ENCODE results near the gene PTPRF.

Gene PTPRF

GRCh38 chr1:43569175-43569574, 38.5 kb downstream of the PTPRF start:
- WGBS (ENCODE audit: insufficient coverage), result 53% methylated on average over 6 of the region's 6 CpGs
- peak in 2 of 3 donors; percentile 70 to 77 for DNase-seq

GRCh38 chr1:43570277-43570676, 39.6 kb downstream of the PTPRF start:
- no peaks in the 10 kb centered on the region for H3K9me3 ChIP-seq (ENCODE audit: control extremely low read depth in 1 of 5, control insufficient read depth in 4 of 5, insufficient read depth in 2 of 5, low read depth in 1 of 5, low read length in 4 of 5)
- no peaks in the 10 kb centered on the region for H3K36me3 ChIP-seq (ENCODE audit: control insufficient read depth in 4 of 4, insufficient read depth in 4 of 4, low read length in 3 of 4)
- H3K4me3 ChIP-seq (ENCODE audit: control insufficient read depth in 1 of 7, extremely low read depth in 1 of 7, insufficient read depth in 4 of 7, low read depth in 2 of 7, low read length in 6 of 7), result no peak overlapping the region
- ChIA-PET POLR2A (no interaction called here), CTCF (interaction anchor here (1.3 to 2.1 kb wide), 3 partner anchors 8 to 19 kb away, joined by 3 to 5 read pairs (median 4); no protein-coding TSS in a partner anchor)
- DNase-seq, result no peak
- peaks cover 0 to 17% (median 8%) of the 10 kb centered on the region in 4 experiments for H3K4me1 ChIP-seq (ENCODE audit: control extremely low read depth in 1 of 4, control insufficient read depth in 4 of 4, insufficient read depth in 4 of 4, low read length in 3 of 4)
- 87% methylated on average over 9 of the region's 9 CpGs for WGBS (ENCODE audit: insufficient coverage)
- no peak overlapping the region for H3K27ac ChIP-seq (ENCODE audit: insufficient read depth in 1 of 2, low read depth in 1 of 2, low read length in 2 of 2, poor library complexity in 1 of 2, severe bottlenecking in 2 of 2)
- H3K27me3 ChIP-seq (replicated peaks in 2 of 5; ENCODE audit: control insufficient read depth in 4 of 5, insufficient read depth in 5 of 5, low read length in 4 of 5), result peaks cover 0 to 11% (median 2%) of the 10 kb centered on the region in 5 experiments

More at GRCh38 chr1:43569175-43569574, 38.5 kb downstream of the PTPRF start:
- Histone ChIP-seq H3K4me3 (ENCODE audit: control insufficient read depth in 1 of 7, extremely low read depth in 1 of 7, insufficient read depth in 4 of 7, low read depth in 2 of 7, low read length in 6 of 7) (no peak overlapping the region), H3K27me3 (replicated peaks in 2 of 5; ENCODE audit: control insufficient read depth in 4 of 5, insufficient read depth in 5 of 5, low read length in 4 of 5) (peaks cover 0 to 11% (median 5%) of the 10 kb centered on the region in 5 experiments), H3K9me3 (ENCODE audit: control extremely low read depth in 1 of 5, control insufficient read depth in 4 of 5, insufficient read depth in 2 of 5, low read depth in 1 of 5, low read length in 4 of 5) (no peaks in the 10 kb centered on the region), H3K27ac (ENCODE audit: insufficient read depth in 1 of 2, low read depth in 1 of 2, low read length in 2 of 2, poor library complexity in 1 of 2, severe bottlenecking in 2 of 2) (no peak overlapping the region), H3K36me3 (ENCODE audit: control insufficient read depth in 4 of 4, insufficient read depth in 4 of 4, low read length in 3 of 4) (no peaks in the 10 kb centered on the region), H3K4me1 (ENCODE audit: control extremely low read depth in 1 of 4, control insufficient read depth in 4 of 4, insufficient read depth in 4 of 4, low read length in 3 of 4) (peaks cover 0 to 18% (median 13%) of the 10 kb centered on the region in 4 experiments)
- POLR2A ChIA-PET, result no interaction called here
- CTCF ChIA-PET, result interaction anchor here (1.1 to 2.1 kb wide), 3 partner anchors 9 to 18 kb away, joined by 3 to 5 read pairs (median 4); no protein-coding TSS in a partner anchor

- Histone ChIP-seq H3K4me1 (ENCODE audit: control extremely low read depth in 1 of 4, control insufficient read depth in 4 of 4, insufficient read depth in 4 of 4, low read length in 3 of 4) (peaks cover 0 to 13% (median 4%) of the 10 kb centered on the region in 4 experiments), H3K27ac (ENCODE audit: insufficient read depth in 1 of 2, low read depth in 1 of 2, low read length in 2 of 2, poor library complexity in 1 of 2, severe bottlenecking in 2 of 2) (no peak overlapping the region), H3K27me3 (replicated peaks in 2 of 5; ENCODE audit: control insufficient read depth in 4 of 5, insufficient read depth in 5 of 5, low read length in 4 of 5) (peaks cover 0 to 10% (median 2%) of the 10 kb centered on the region in 5 experiments), H3K9me3 (ENCODE audit: control extremely low read depth in 1 of 5, control insufficient read depth in 4 of 5, insufficient read depth in 2 of 5, low read depth in 1 of 5, low read length in 4 of 5) (no peaks in the 10 kb centered on the region), H3K4me3 (ENCODE audit: control insufficient read depth in 1 of 7, extremely low read depth in 1 of 7, insufficient read depth in 4 of 7, low read depth in 2 of 7, low read length in 6 of 7) (no peak overlapping the region), H3K36me3 (ENCODE audit: control insufficient read depth in 4 of 4, insufficient read depth in 4 of 4, low read length in 3 of 4) (no peaks in the 10 kb centered on the region)
- DNase-seq, result no peak
- over 99% methylated on average over 14 of the region's 14 CpGs for WGBS (ENCODE audit: insufficient coverage)
- POLR2A ChIA-PET, result no interaction called here
- CTCF ChIA-PET, result interaction anchor here (1.3 kb wide), 2 partner anchors 8 to 12 kb away, joined by 3 to 4 read pairs; no protein-coding TSS in a partner anchor
Measured at GRCh38 chr1:43570715-43571114, 40.0 kb downstream of the PTPRF start.

GRCh38 chr1:43572084-43572483, 41.4 kb downstream of the PTPRF start:
- WGBS (ENCODE audit: insufficient coverage), result 56% methylated on average over 2 of the region's 2 CpGs
- ChIA-PET CTCF (interaction anchor here (1.4 to 2.0 kb wide), 3 partner anchors 14 to 19 kb away, joined by 4 read pairs; no protein-coding TSS in a partner anchor), POLR2A (no interaction called here)
- DNase-seq, result no peak
- Histone ChIP-seq H3K4me1 (ENCODE audit: control extremely low read depth in 1 of 4, control insufficient read depth in 4 of 4, insufficient read depth in 4 of 4, low read length in 3 of 4) (peaks cover 0 to 8% (median 0%) of the 10 kb centered on the region in 4 experiments), H3K27me3 (replicated peaks in 2 of 5; ENCODE audit: control insufficient read depth in 4 of 5, insufficient read depth in 5 of 5, low read length in 4 of 5) (no peaks in the 10 kb centered on the region), H3K4me3 (ENCODE audit: control insufficient read depth in 1 of 7, extremely low read depth in 1 of 7, insufficient read depth in 4 of 7, low read depth in 2 of 7, low read length in 6 of 7) (no peak overlapping the region), H3K9me3 (ENCODE audit: control extremely low read depth in 1 of 5, control insufficient read depth in 4 of 5, insufficient read depth in 2 of 5, low read depth in 1 of 5, low read length in 4 of 5) (no peaks in the 10 kb centered on the region), H3K27ac (ENCODE audit: insufficient read depth in 1 of 2, low read depth in 1 of 2, low read length in 2 of 2, poor library complexity in 1 of 2, severe bottlenecking in 2 of 2) (no peak overlapping the region), H3K36me3 (ENCODE audit: control insufficient read depth in 4 of 4, insufficient read depth in 4 of 4, low read length in 3 of 4) (no peaks in the 10 kb centered on the region)

- H3K27ac ChIP-seq (ENCODE audit: insufficient read depth in 1 of 2, low read depth in 1 of 2, low read length in 2 of 2, poor library complexity in 1 of 2, severe bottlenecking in 2 of 2), result no peak overlapping the region
Measured at GRCh38 chr1:43572538-43572937, 41.9 kb downstream of the PTPRF start.

GRCh38 chr1:43573066-43573800, 42.5 kb downstream of the PTPRF start:
- no peaks in the 10 kb centered on the region for H3K36me3 ChIP-seq (ENCODE audit: control insufficient read depth in 4 of 4, insufficient read depth in 4 of 4, low read length in 3 of 4)
- CTCF ChIA-PET, result interaction anchor here (1.4 to 2.0 kb wide), 3 partner anchors 14 to 20 kb away, joined by 4 read pairs; no protein-coding TSS in a partner anchor
- H3K9me3 ChIP-seq (ENCODE audit: control extremely low read depth in 1 of 5, control insufficient read depth in 4 of 5, insufficient read depth in 2 of 5, low read depth in 1 of 5, low read length in 4 of 5), result no peaks in the 10 kb centered on the region
- POLR2A ChIA-PET, result no interaction called here
- H3K27ac ChIP-seq (ENCODE audit: insufficient read depth in 1 of 2, low read depth in 1 of 2, low read length in 2 of 2, poor library complexity in 1 of 2, severe bottlenecking in 2 of 2), result no peak overlapping the region
- DNase-seq, result no peak
- no peaks in the 10 kb centered on the region for H3K27me3 ChIP-seq (replicated peaks in 2 of 5; ENCODE audit: control insufficient read depth in 4 of 5, insufficient read depth in 5 of 5, low read length in 4 of 5)
- H3K4me3 ChIP-seq (ENCODE audit: control insufficient read depth in 1 of 7, extremely low read depth in 1 of 7, insufficient read depth in 4 of 7, low read depth in 2 of 7, low read length in 6 of 7), result no peak overlapping the region
- peaks cover 0 to 8% (median 0%) of the 10 kb centered on the region in 4 experiments for H3K4me1 ChIP-seq (ENCODE audit: control extremely low read depth in 1 of 4, control insufficient read depth in 4 of 4, insufficient read depth in 4 of 4, low read length in 3 of 4)
- WGBS (ENCODE audit: insufficient coverage), result 95% methylated on average over 9 of the region's 11 CpGs

More at GRCh38 chr1:43572538-43572937, 41.9 kb downstream of the PTPRF start:
- no peak for DNase-seq
- ChIA-PET POLR2A (no interaction called here), CTCF (interaction anchor here (1.4 to 2.0 kb wide), 3 partner anchors 14 to 19 kb away, joined by 4 read pairs; no protein-coding TSS in a partner anchor)
- WGBS (ENCODE audit: insufficient coverage), result 95% methylated on average over 9 of the region's 9 CpGs
- H3K27me3 ChIP-seq (replicated peaks in 2 of 5; ENCODE audit: control insufficient read depth in 4 of 5, insufficient read depth in 5 of 5, low read length in 4 of 5), result no peaks in the 10 kb centered on the region
- no peaks in the 10 kb centered on the region for H3K36me3 ChIP-seq (ENCODE audit: control insufficient read depth in 4 of 4, insufficient read depth in 4 of 4, low read length in 3 of 4)
- H3K9me3 ChIP-seq (ENCODE audit: control extremely low read depth in 1 of 5, control insufficient read depth in 4 of 5, insufficient read depth in 2 of 5, low read depth in 1 of 5, low read length in 4 of 5), result no peaks in the 10 kb centered on the region
- H3K4me1 ChIP-seq (ENCODE audit: control extremely low read depth in 1 of 4, control insufficient read depth in 4 of 4, insufficient read depth in 4 of 4, low read length in 3 of 4), result peaks cover 0 to 8% (median 0%) of the 10 kb centered on the region in 4 experiments
- no peak overlapping the region for H3K4me3 ChIP-seq (ENCODE audit: control insufficient read depth in 1 of 7, extremely low read depth in 1 of 7, insufficient read depth in 4 of 7, low read depth in 2 of 7, low read length in 6 of 7)

GRCh38 chr1:43576521-43576920, 45.8 kb downstream of the PTPRF start:
- Histone ChIP-seq H3K9me3 (ENCODE audit: control extremely low read depth in 1 of 5, control insufficient read depth in 4 of 5, insufficient read depth in 2 of 5, low read depth in 1 of 5, low read length in 4 of 5) (no peaks in the 10 kb centered on the region), H3K27ac (ENCODE audit: insufficient read depth in 1 of 2, low read depth in 1 of 2, low read length in 2 of 2, poor library complexity in 1 of 2, severe bottlenecking in 2 of 2) (no peak overlapping the region), H3K27me3 (replicated peaks in 2 of 5; ENCODE audit: control insufficient read depth in 4 of 5, insufficient read depth in 5 of 5, low read length in 4 of 5) (no peaks in the 10 kb centered on the region), H3K4me3 (ENCODE audit: control insufficient read depth in 1 of 7, extremely low read depth in 1 of 7, insufficient read depth in 4 of 7, low read depth in 2 of 7, low read length in 6 of 7) (no peak overlapping the region), H3K36me3 (ENCODE audit: control insufficient read depth in 4 of 4, insufficient read depth in 4 of 4, low read length in 3 of 4) (no peaks in the 10 kb centered on the region), H3K4me1 (ENCODE audit: control extremely low read depth in 1 of 4, control insufficient read depth in 4 of 4, insufficient read depth in 4 of 4, low read length in 3 of 4) (peaks cover 0 to 3% (median 0%) of the 10 kb centered on the region in 4 experiments)
- POLR2A ChIA-PET, result no interaction called here
- DNase-seq, result no peak
- WGBS (ENCODE audit: insufficient coverage), result 93% methylated on average over 4 of the region's 7 CpGs
- CTCF ChIA-PET, result no interaction called here

Data from common myeloid progenitor, CD34-positive (primary cell).